Measurements from ENCODE around the gene GPR17. TPM values are rescaled to one million over a fixed set of nuclear protein-coding genes. Genes with fewer than 3 reads are reported as not detected.

Gene GPR17
- total and polyA plus RNA-seq, 2 donors: 0.11 to 0.47 TPM

GRCh38 chr2:127655209-127656073 is 9.5 kb downstream of the GPR17 start:
- no peaks in the 10 kb centered on the region for H3K4me1 ChIP-seq (ENCODE audit: insufficient read depth)
- no peak overlapping the region for H3K4me3 ChIP-seq (ENCODE audit: low read depth, low read length)
- DNase-seq (ENCODE audit: extremely low spot score): no peak
- 63% methylated on average over 16 of the region's 16 CpGs for whole genome bisulfite sequencing
- no peaks in the 10 kb centered on the region for H3K36me3 ChIP-seq (ENCODE audit: insufficient read depth)
- H3K27ac ChIP-seq (ENCODE audit: low read depth): no peak overlapping the region

- no peak for DNase-seq (ENCODE audit: extremely low spot score)
- Histone ChIP-seq H3K4me3 (ENCODE audit: low read depth, low read length) (no peak overlapping the region), H3K4me1 (ENCODE audit: insufficient read depth) (no peaks in the 10 kb centered on the region), H3K27ac (ENCODE audit: low read depth) (no peak overlapping the region), H3K36me3 (ENCODE audit: insufficient read depth) (no peaks in the 10 kb centered on the region)
- WGBS: 88% methylated on average over 15 of the region's 15 CpGs
These were observed 10.7 kb downstream of the GPR17 start for GRCh38 chr2:127656569-127657231.

GRCh38 chr2:127657232-127657595 is 11.3 kb downstream of the GPR17 start:
- no peak overlapping the region for H3K27ac ChIP-seq (ENCODE audit: low read depth)
- WGBS: 83% methylated on average over 17 of the region's 17 CpGs
- H3K4me3 ChIP-seq (ENCODE audit: low read depth, low read length): no peak overlapping the region
- H3K36me3 ChIP-seq (ENCODE audit: insufficient read depth): no peaks in the 10 kb centered on the region
- no peak for DNase-seq (ENCODE audit: extremely low spot score)
- H3K4me1 ChIP-seq (ENCODE audit: insufficient read depth): no peaks in the 10 kb centered on the region

GRCh38 chr2:127658146-127658545 is 12.2 kb downstream of the GPR17 start:
- 76% methylated on average over 6 of the region's 6 CpGs for WGBS
- H3K4me3 ChIP-seq (ENCODE audit: low read depth, low read length): no peak overlapping the region
- H3K36me3 ChIP-seq (ENCODE audit: insufficient read depth): no peaks in the 10 kb centered on the region
- no peaks in the 10 kb centered on the region for H3K4me1 ChIP-seq (ENCODE audit: insufficient read depth)
- H3K27ac ChIP-seq (ENCODE audit: low read depth): no peak overlapping the region
- no peak for DNase-seq (ENCODE audit: extremely low spot score)

- 72% methylated on average over 20 of the region's 20 CpGs for WGBS
- no peak for DNase-seq (ENCODE audit: extremely low spot score)
- Histone ChIP-seq H3K27ac (ENCODE audit: low read depth) (no peak overlapping the region), H3K4me1 (ENCODE audit: insufficient read depth) (no peaks in the 10 kb centered on the region), H3K4me3 (ENCODE audit: low read depth, low read length) (no peak overlapping the region), H3K36me3 (ENCODE audit: insufficient read depth) (no peaks in the 10 kb centered on the region)
These were observed 12.9 kb downstream of the GPR17 start for GRCh38 chr2:127658641-127659407.

- H3K4me1 ChIP-seq (ENCODE audit: insufficient read depth): no peaks in the 10 kb centered on the region
- no peaks in the 10 kb centered on the region for H3K36me3 ChIP-seq (ENCODE audit: insufficient read depth)
- no peak overlapping the region for H3K27ac ChIP-seq (ENCODE audit: low read depth)
- 58% methylated on average over 14 of the region's 14 CpGs for WGBS
- DNase-seq (ENCODE audit: extremely low spot score): no peak
- H3K4me3 ChIP-seq (ENCODE audit: low read depth, low read length): no peak overlapping the region
These were observed 13.7 kb downstream of the GPR17 start for GRCh38 chr2:127659408-127660290.

- Histone ChIP-seq H3K27ac (ENCODE audit: low read depth) (no peak overlapping the region), H3K36me3 (ENCODE audit: insufficient read depth) (no peaks in the 10 kb centered on the region), H3K4me3 (ENCODE audit: low read depth, low read length) (no peak overlapping the region), H3K4me1 (ENCODE audit: insufficient read depth) (no peaks in the 10 kb centered on the region)
- DNase-seq (ENCODE audit: extremely low spot score): no peak
- 83% methylated on average over 10 of the region's 10 CpGs for WGBS
These were observed 14.3 kb downstream of the GPR17 start for GRCh38 chr2:127660291-127660578.

- DNase-seq (ENCODE audit: extremely low spot score): no peak
- no peak overlapping the region for H3K4me3 ChIP-seq (ENCODE audit: low read depth, low read length)
- WGBS: 55% methylated on average over 14 of the region's 14 CpGs
- no peaks in the 10 kb centered on the region for H3K4me1 ChIP-seq (ENCODE audit: insufficient read depth)
- no peak overlapping the region for H3K27ac ChIP-seq (ENCODE audit: low read depth)
- no peaks in the 10 kb centered on the region for H3K36me3 ChIP-seq (ENCODE audit: insufficient read depth)
These were observed 15.2 kb downstream of the GPR17 start for GRCh38 chr2:127661072-127661649.

- Histone ChIP-seq H3K4me1 (ENCODE audit: insufficient read depth) (no peaks in the 10 kb centered on the region), H3K36me3 (ENCODE audit: insufficient read depth) (no peaks in the 10 kb centered on the region), H3K27ac (ENCODE audit: low read depth) (no peak overlapping the region), H3K4me3 (ENCODE audit: low read depth, low read length) (no peak overlapping the region)
- no peak for DNase-seq (ENCODE audit: extremely low spot score)
- 39% methylated on average over 9 of the region's 9 CpGs for WGBS
These were observed 16.1 kb downstream of the GPR17 start for GRCh38 chr2:127661949-127662510.

- DNase-seq (ENCODE audit: extremely low spot score): no peak
- Histone ChIP-seq H3K27ac (ENCODE audit: low read depth) (no peak overlapping the region), H3K36me3 (ENCODE audit: insufficient read depth) (no peaks in the 10 kb centered on the region), H3K4me1 (ENCODE audit: insufficient read depth) (no peaks in the 10 kb centered on the region), H3K4me3 (ENCODE audit: low read depth, low read length) (no peak overlapping the region)
- WGBS: 46% methylated on average over 9 of the region's 9 CpGs
These were observed 17.1 kb downstream of the GPR17 start for GRCh38 chr2:127662937-127663565.

GRCh38 chr2:127663566-127664064 is 17.7 kb downstream of the GPR17 start:
- no peaks in the 10 kb centered on the region for H3K4me1 ChIP-seq (ENCODE audit: insufficient read depth)
- peak overlapping the region; percentile 39 for H3K4me3 ChIP-seq (ENCODE audit: low read depth, low read length)
- no peak overlapping the region for H3K27ac ChIP-seq (ENCODE audit: low read depth)
- no peak for DNase-seq (ENCODE audit: extremely low spot score)
- H3K36me3 ChIP-seq (ENCODE audit: insufficient read depth): no peaks in the 10 kb centered on the region
- 58% methylated on average over 6 of the region's 6 CpGs for WGBS
